ENCODE data around the gene SFXN4. TPM values are rescaled to one million over a fixed set of nuclear protein-coding genes. Genes with fewer than 3 reads are reported as not detected.

Gene SFXN4
- polyA plus RNA-seq, 2 of the 4 experiments (the other 2 are of a cell fraction) = 39.3 to 66.0 TPM

- TF ChIP-seq NR3C1 (IDR thresholded peaks at IDR 0.05) (no peak), GATA3 (IDR thresholded peaks at IDR 0.05; ENCODE audit: borderline replicate concordance) (no peak), KDM1A (IDR thresholded peaks at IDR 0.05; ENCODE audit: low read depth) (no peak)
Observed at GRCh38 chr10:119090968-119091367, 74.5 kb downstream of the SFXN4 start (continued).

Small RNA genes within 50 kb of the gene (small RNA-seq; reads per million reads assigned to genes)
- 0 reads per million in 6 experiments for gene AL355598.1
- 0 reads per million in 6 experiments for gene RN7SL749P

Other genes with a start within 250 kb of the SFXN4 start
- gene NANOS1, start 136.0 kb downstream of the SFXN4 start, polyA plus RNA-seq (2011; rRNA removed) = 2.7 and 2.9 TPM in 2 replicates
- gene NANOS1, start 136.0 kb downstream of the SFXN4 start, polyA plus RNA-seq (2017; fragmentation: RNase III; extraction: RNeasy Plus Mini Kit Qiagen cat#74134 plus additional on column Dnase treatment) = 1.4 to 1.7 TPM (median 1.7 TPM) in 3 replicates
- 71.0 and 134 TPM in 2 replicates for gene EIF3A, start 84.9 kb downstream of the SFXN4 start, polyA plus RNA-seq (2011; rRNA removed)
- 144 to 154 TPM (median 152 TPM) in 3 replicates for gene EIF3A, start 84.9 kb downstream of the SFXN4 start, polyA plus RNA-seq (2017; fragmentation: RNase III; extraction: RNeasy Plus Mini Kit Qiagen cat#74134 plus additional on column Dnase treatment)
- 88.6 and 94.3 TPM in 2 replicates for gene DENND10, start 61.6 kb downstream of the SFXN4 start, polyA plus RNA-seq (2011; rRNA removed)
- 47.1 to 49.7 TPM (median 48.4 TPM) in 3 replicates for gene DENND10, start 61.6 kb downstream of the SFXN4 start, polyA plus RNA-seq (2017; fragmentation: RNase III; extraction: RNeasy Plus Mini Kit Qiagen cat#74134 plus additional on column Dnase treatment)
- 673 and 678 TPM in 2 replicates for gene PRDX3, start 13.1 kb upstream of the SFXN4 start, polyA plus RNA-seq (2011; rRNA removed)
- 432 to 442 TPM (median 432 TPM) in 3 replicates for gene PRDX3, start 13.1 kb upstream of the SFXN4 start, polyA plus RNA-seq (2017; fragmentation: RNase III; extraction: RNeasy Plus Mini Kit Qiagen cat#74134 plus additional on column Dnase treatment)
- gene GRK5, start 41.9 kb upstream of the SFXN4 start, polyA plus RNA-seq (2011; rRNA removed) = 5.0 and 5.4 TPM in 2 replicates
- gene GRK5, start 41.9 kb upstream of the SFXN4 start, polyA plus RNA-seq (2017; fragmentation: RNase III; extraction: RNeasy Plus Mini Kit Qiagen cat#74134 plus additional on column Dnase treatment) = 7.7 to 7.9 TPM (median 7.8 TPM) in 3 replicates